Islet precursor cell (in vitro differentiated cells): ENCODE data around the gene STAP2.

Experiments used
- DNase-seq: peaks from one replicate; pipeline ENCODE4 v3.0.0-alpha.2; 2018

The STAP2 gene

GRCh38 chr19:4338441-4339355 lies at the start of gene STAP2:
Gene STAP2 (minus strand): TSS chr19:4338827. CDS start chr19:4338753, 74 bp downstream.
- peak; percentile 89 for DNase-seq

GRCh38 chr19:4386041-4386782 lies 47.6 kb upstream of the STAP2 start:
- DNase-seq: no peak

- DNase-seq: no peak
Measured at GRCh38 chr19:4385291-4386040, 46.8 kb upstream of the STAP2 start.

GRCh38 chr19:4380254-4380727 lies 41.7 kb upstream of the STAP2 start:
- no peak for DNase-seq

- DNase-seq: no peak
Measured at GRCh38 chr19:4379383-4380253, 41.0 kb upstream of the STAP2 start.

GRCh38 chr19:4378886-4379285 lies 40.3 kb upstream of the STAP2 start:
- DNase-seq: no peak

- no peak for DNase-seq
Measured at GRCh38 chr19:4376991-4377781, 38.6 kb upstream of the STAP2 start.

GRCh38 chr19:4376671-4376990 lies 38.0 kb upstream of the STAP2 start:
- DNase-seq: no peak

- no peak for DNase-seq
Measured at GRCh38 chr19:4376028-4376670, 37.5 kb upstream of the STAP2 start.

- DNase-seq: peak; percentile 99
Measured at GRCh38 chr19:4375164-4376027, 36.8 kb upstream of the STAP2 start.

GRCh38 chr19:4374498-4375163 lies 36.0 kb upstream of the STAP2 start:
- DNase-seq: peak; percentile 94

- DNase-seq: no peak
Measured at GRCh38 chr19:4373601-4374497, 35.2 kb upstream of the STAP2 start.

- no peak for DNase-seq
Measured at GRCh38 chr19:4373013-4373367, 34.4 kb upstream of the STAP2 start.

GRCh38 chr19:4372165-4373012 lies 33.8 kb upstream of the STAP2 start:
- DNase-seq: no peak

- no peak for DNase-seq
Measured at GRCh38 chr19:4371247-4372164, 32.9 kb upstream of the STAP2 start.

GRCh38 chr19:4370418-4371041 lies 31.9 kb upstream of the STAP2 start:
- no peak for DNase-seq
